HepG2 (cell line): ENCODE results near the gene ANTKMT. TPM values are rescaled to one million over a fixed set of nuclear protein-coding genes. Genes with fewer than 3 reads are reported as not detected.

Source experiments
- AGO1 ChIP-seq: fragments of 200-400 bp; formaldehyde crosslinking; IDR thresholded peaks from 2 replicates; pipeline ENCODE4 v1.6.1; 2017; ENCODE audit warnings: mild to moderate bottlenecking, low read depth, low read length, moderate library complexity; ENCODE audit not compliant: poor library complexity, severe bottlenecking
- AGO2 ChIP-seq: fragments of 200-400 bp; formaldehyde crosslinking; optimal IDR thresholded peaks from 2 replicates; pipeline ENCODE3; 2017; ENCODE audit warnings: mild to moderate bottlenecking, low read depth, low read length, moderate library complexity
- BORCS8-MEF2B ChIP-seq: sonication (generic); formaldehyde crosslinking; IDR thresholded peaks from 2 replicates; pipeline ENCODE4 v1.8.0; 2022; ENCODE audit warnings: mild to moderate bottlenecking, missing genetic modification reagents
- ELF3 ChIP-seq: IDR thresholded peaks from 2 replicates; pipeline ENCODE4 v1.6.1; 2016; ENCODE audit warnings: missing genetic modification reagents, missing compliant biosample characterization
- JUN ChIP-seq: sonication (generic); formaldehyde crosslinking; IDR thresholded peaks from 2 replicates; pipeline ENCODE4 v1.4.0; 2020; ENCODE audit warnings: mild to moderate bottlenecking, missing genetic modification reagents
- MED1 ChIP-seq: sonication (generic); formaldehyde crosslinking; IDR thresholded peaks from 2 replicates; pipeline ENCODE4 v1.4.0; 2020; ENCODE audit warnings: missing genetic modification reagents
- MYC ChIP-seq: sonication (generic); formaldehyde crosslinking; IDR thresholded peaks from 2 replicates; pipeline ENCODE4 v1.9.0; 2021; ENCODE audit warnings: missing genetic modification reagents, borderline replicate concordance
- NFYC ChIP-seq: IDR thresholded peaks from 2 replicates; pipeline ENCODE4 v1.6.1; 2016; ENCODE audit warnings: missing genetic modification reagents, missing compliant biosample characterization
- PHF20 ChIP-seq: sonication (generic); formaldehyde crosslinking; IDR thresholded peaks from 2 replicates; pipeline ENCODE4 v1.5.0; 2020; ENCODE audit warnings: mild to moderate bottlenecking, missing genetic modification reagents
- POGZ ChIP-seq: sonication (generic); formaldehyde crosslinking; IDR thresholded peaks from 2 replicates; pipeline ENCODE4 v1.4.0; 2020; ENCODE audit warnings: mild to moderate bottlenecking, missing genetic modification reagents
- REST ChIP-seq, 2 experiments: IDR thresholded peaks; 2 replicates each; pipeline ENCODE4 v1.6.1; 2011 to 2012; ENCODE audit warnings: low read length in 2 of 2, borderline replicate concordance in 1 of 2, low read depth in 1 of 2, mild to moderate bottlenecking in 1 of 2, moderate library complexity in 1 of 2
- SIN3A ChIP-seq: IDR thresholded peaks from 2 replicates; pipeline ENCODE4 v1.6.1; 2011; ENCODE audit warnings: low read depth, mild to moderate bottlenecking, control low read depth, low read length, borderline replicate concordance
- SP5 ChIP-seq: IDR thresholded peaks from 2 replicates; pipeline ENCODE4 v1.6.1; 2016; ENCODE audit warnings: low read depth, borderline replicate concordance
- SSRP1 ChIP-seq: IDR thresholded peaks from 2 replicates; pipeline ENCODE4 v1.6.1; 2016; ENCODE audit warnings: control low read depth
- YEATS4 ChIP-seq: sonication (generic); formaldehyde crosslinking; IDR thresholded peaks from 2 replicates; pipeline ENCODE4 v1.4.0; 2020; ENCODE audit warnings: missing genetic modification reagents, borderline replicate concordance
- ZNF256 ChIP-seq: sonication (generic); formaldehyde crosslinking; conservative IDR thresholded peaks from 2 replicates; pipeline ENCODE4 v1.4.0; 2020; ENCODE audit warnings: missing genetic modification reagents
- ZNF263 ChIP-seq: sonication (generic); formaldehyde crosslinking; IDR thresholded peaks from 2 replicates; pipeline ENCODE4 v1.4.0; 2020; ENCODE audit warnings: missing genetic modification reagents
- ZNF746 ChIP-seq: sonication (generic); formaldehyde crosslinking; IDR thresholded peaks from 2 replicates; pipeline ENCODE4 v1.8.0; 2022; ENCODE audit warnings: mild to moderate bottlenecking, missing genetic modification reagents
- ZNF747 ChIP-seq: sonication (generic); formaldehyde crosslinking; IDR thresholded peaks from 2 replicates; pipeline ENCODE4 v1.8.1; 2023; ENCODE audit warnings: missing genetic modification reagents, mild to moderate bottlenecking, borderline replicate concordance
- ZNF883 ChIP-seq: sonication (generic); formaldehyde crosslinking; IDR thresholded peaks from 2 replicates; pipeline ENCODE4 v1.5.1; 2020; ENCODE audit warnings: mild to moderate bottlenecking, missing genetic modification reagents; ENCODE audit errors: not compliant biosample characterization
- polyA plus RNA-seq, 8 experiments: library from polyadenylated mRNA; depleted of rRNA in 3 of 8; stranded (reverse) in 7 of 8; unstranded in 1 of 8; fragments of >200 nt; fragmentation: Illumina TruSeq in 4 of 8; extraction: Trizol in 4 of 8; gene quantifications; 2 replicates each; pipeline versions ENCODE4 v1.2.1 to v1.2.3, GENCODE V29; 2011 to 2016; ENCODE audit warnings: low read depth in 4 of 8, missing spikeins in 1 of 8, mixed read lengths in 1 of 8; ENCODE audit not compliant: insufficient read depth in 1 of 8
- total RNA-seq, 5 experiments: library from RNA; depleted of rRNA; stranded (reverse); fragments of >200 nt; fragmentation: Illumina TruSeq; extraction: Trizol; gene quantifications; 2 replicates each; pipeline ENCODE4 v1.2.3, GENCODE V29; 2016; ENCODE audit warnings: low read depth in 1 of 5
- TF ChIP-seq, protein P1 (sequence below): sonication (generic); formaldehyde crosslinking; IDR thresholded peaks from 2 replicates; pipeline ENCODE4 v1.5.0; 2020; ENCODE audit warnings: missing genetic modification reagents, mild to moderate bottlenecking, borderline replicate concordance
- TF ChIP-seq, protein P2 (sequence below): sonication (generic); formaldehyde crosslinking; IDR thresholded peaks from 2 replicates; pipeline ENCODE4 v1.4.0; 2020; ENCODE audit warnings: missing genetic modification reagents

ANTKMT gene
- total and polyA plus RNA-seq, 2 of the 13 experiments (the other 11 are each of a cell fraction or from before 2014, with no cell fraction given), result 7.5 to 47.8 TPM

DNA sequence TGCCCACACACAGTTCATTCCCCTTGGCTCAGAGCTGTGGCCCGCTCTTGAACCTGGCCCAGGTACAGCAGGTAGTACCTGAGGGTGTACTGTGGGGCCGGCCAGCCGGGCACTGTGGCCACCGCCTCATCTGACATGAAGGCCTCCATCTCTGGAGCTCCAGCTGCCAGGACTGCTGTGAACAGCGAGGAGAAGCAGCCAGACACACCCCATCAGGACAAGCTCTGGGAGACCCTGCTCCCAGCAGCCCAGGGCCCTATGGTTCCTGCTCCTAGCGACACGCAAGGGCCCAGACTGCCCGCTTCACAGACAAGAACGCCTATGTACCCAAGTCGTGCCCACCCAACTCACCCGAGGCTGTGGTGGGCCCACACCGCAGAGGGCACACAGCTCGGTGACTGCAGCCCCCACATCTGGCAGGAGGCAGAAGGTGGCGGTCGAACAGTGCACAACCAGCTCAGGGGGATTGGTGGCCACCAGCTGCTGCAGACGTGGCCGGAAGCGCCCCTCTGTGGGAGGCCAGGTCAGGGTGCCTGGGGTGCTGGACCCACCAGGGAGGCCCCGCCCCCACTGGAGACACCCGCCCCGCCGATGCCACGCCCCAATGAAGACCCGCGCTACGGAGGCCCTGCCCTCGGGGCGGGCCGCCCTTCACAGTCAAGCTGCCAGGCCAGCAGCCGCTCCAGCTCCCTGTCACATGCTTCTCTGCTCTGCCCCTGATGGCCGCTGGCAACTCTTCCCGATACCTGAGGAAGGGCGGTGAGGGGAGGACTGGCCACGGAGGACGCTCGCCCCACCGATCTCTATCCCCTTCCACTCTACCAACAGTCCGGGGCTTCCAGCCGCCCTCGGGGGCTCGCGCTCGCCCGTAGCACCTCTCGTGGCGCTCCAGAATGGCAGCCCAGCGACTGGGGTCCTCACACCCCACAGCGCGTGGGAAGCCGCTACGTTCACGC is 41.8 kb upstream of the ANTKMT start (continued):
- 0 out of 2 replicates have a peak, but pooled peaks have one; percentile 63 for TF ChIP-seq ZNF747 (CRISPR knock-in tag)
- TF ChIP-seq ZNF263 (CRISPR knock-in tag), result peak; percentile 58
- TF ChIP-seq, protein P1, sequence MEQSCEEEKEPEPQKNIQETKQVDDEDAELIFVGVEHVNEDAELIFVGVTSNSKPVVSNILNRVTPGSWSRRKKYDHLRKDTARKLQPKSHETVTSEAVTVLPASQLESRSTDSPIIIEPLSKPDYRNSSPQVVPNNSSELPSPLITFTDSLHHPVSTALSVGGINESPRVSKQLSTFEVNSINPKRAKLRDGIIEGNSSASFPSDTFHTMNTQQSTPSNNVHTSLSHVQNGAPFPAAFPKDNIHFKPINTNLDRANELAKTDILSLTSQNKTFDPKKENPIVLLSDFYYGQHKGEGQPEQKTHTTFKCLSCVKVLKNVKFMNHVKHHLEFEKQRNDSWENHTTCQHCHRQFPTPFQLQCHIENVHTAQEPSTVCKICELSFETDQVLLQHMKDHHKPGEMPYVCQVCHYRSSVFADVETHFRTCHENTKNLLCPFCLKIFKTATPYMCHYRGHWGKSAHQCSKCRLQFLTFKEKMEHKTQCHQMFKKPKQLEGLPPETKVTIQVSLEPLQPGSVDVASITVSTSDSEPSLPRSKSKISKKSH (CRISPR knock-in tag), result peak; percentile 71
- TF ChIP-seq ZNF883, result peak; percentile 82
- TF ChIP-seq ZNF256 (CRISPR knock-in tag), result 0 out of 2 replicates have a peak, but pooled peaks have one; percentile 54
- TF ChIP-seq NFYC (CRISPR knock-in tag), result 0 out of 2 replicates have a peak, but pooled peaks have one; percentile 32
- peak; percentile 53 for TF ChIP-seq PHF20 (CRISPR knock-in tag)
- TF ChIP-seq AGO2, result peak; percentile 49
- TF ChIP-seq SSRP1, result peak; percentile 5; the same call in 1 of the 2 replicates
- TF ChIP-seq MED1 (CRISPR knock-in tag), result peak; percentile 44; the same call in 1 of the 2 replicates
- TF ChIP-seq MYC (CRISPR knock-in tag), result peak; percentile 61
- peak; percentile 52; the same call in 1 of the 2 replicates for TF ChIP-seq SP5 (CRISPR knock-in tag)
- TF ChIP-seq, protein P2, sequence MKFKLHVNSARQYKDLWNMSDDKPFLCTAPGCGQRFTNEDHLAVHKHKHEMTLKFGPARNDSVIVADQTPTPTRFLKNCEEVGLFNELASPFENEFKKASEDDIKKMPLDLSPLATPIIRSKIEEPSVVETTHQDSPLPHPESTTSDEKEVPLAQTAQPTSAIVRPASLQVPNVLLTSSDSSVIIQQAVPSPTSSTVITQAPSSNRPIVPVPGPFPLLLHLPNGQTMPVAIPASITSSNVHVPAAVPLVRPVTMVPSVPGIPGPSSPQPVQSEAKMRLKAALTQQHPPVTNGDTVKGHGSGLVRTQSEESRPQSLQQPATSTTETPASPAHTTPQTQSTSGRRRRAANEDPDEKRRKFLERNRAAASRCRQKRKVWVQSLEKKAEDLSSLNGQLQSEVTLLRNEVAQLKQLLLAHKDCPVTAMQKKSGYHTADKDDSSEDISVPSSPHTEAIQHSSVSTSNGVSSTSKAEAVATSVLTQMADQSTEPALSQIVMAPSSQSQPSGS (CRISPR knock-in tag), result peak; percentile 21; the same call in 1 of the 2 replicates
- TF ChIP-seq BORCS8-MEF2B (CRISPR knock-in tag), result no peak
- 0 out of 4 replicates have a peak, but pooled peaks of 1 of the 2 experiments have one; percentile 3 for TF ChIP-seq REST (IDR thresholded peaks at IDR 0.05; ENCODE audit: borderline replicate concordance in 1 of 2, low read depth in 1 of 2, low read length in 2 of 2)
- TF ChIP-seq JUN (CRISPR knock-in tag), result no peak
- TF ChIP-seq ELF3, result peak; percentile 43; the same call in 1 of the 2 replicates
- TF ChIP-seq ZNF746 (CRISPR knock-in tag), result 0 out of 2 replicates have a peak, but pooled peaks have one; percentile 36
- peak; percentile 70 for TF ChIP-seq YEATS4 (CRISPR knock-in tag)
- TF ChIP-seq AGO1, result peak; percentile 29
- 0 out of 2 replicates have a peak, but pooled peaks have one; percentile 21 for TF ChIP-seq POGZ (CRISPR knock-in tag)
- TF ChIP-seq SIN3A, result 0 out of 2 replicates have a peak, but pooled peaks have one; percentile 21
